Measurements from ENCODE around the gene PRKAA1.

- TF ChIP-seq POLR2A (IDR thresholded peaks at IDR 0.05; ENCODE audit: low read length) (no peak), CTCF (IDR thresholded peaks at IDR 0.05) (no peak), NFE2L2 (conservative IDR thresholded peaks at IDR 0.05; ENCODE audit: low read length) (no peak), BHLHE40 (IDR thresholded peaks at IDR 0.05; ENCODE audit: low read depth, low read length) (no peak), USF2 (IDR thresholded peaks at IDR 0.05) (no peak), EP300 (IDR thresholded peaks at IDR 0.05) (no peak), CEBPB (IDR thresholded peaks at IDR 0.05) (no peak), HDAC2 (IDR thresholded peaks at IDR 0.05) (no peak)
These were observed 35.5 kb downstream of the PRKAA1 start for GRCh38 chr5:40762705-40763104.

Measured in A549 (cell line).